Heart left ventricle (tissue), 13 donors: ENCODE measurements around the gene GARIN1A.

Experiments
- CTCF ChIP-seq, 12 donors: fragments of 200-600 bp; sonication (generic) in 4 of 12; IDR thresholded peaks; one replicate each; pipeline versions ENCODE4 v1.5.0 to v1.8.0; 2018 to 2022; ENCODE audit warnings: antibody characterized with exemption in 12 of 12, mild to moderate bottlenecking in 5 of 12
- POLR2A ChIP-seq, 2 donors: fragments of 450-650 bp; IDR thresholded peaks; one replicate each; pipeline ENCODE4 v1.6.1; 2017; ENCODE audit warnings: antibody characterized with exemption in 2 of 2, mild to moderate bottlenecking in 2 of 2, moderate library complexity in 2 of 2
- donor health status: ischemic (EF 13 %, LVEDD 7.1; RV severe dilation, severe dysfunction).
- donor health status: DM: no; HTN: yes; CAD: no.
- donor health status: DM: no; HTN: no; CAD: no.
- donor health status: ischemic (EF 25% LVEDD 6.9; RV normal size, moderate dysfunction).
- donor health status: ischemic (EF 25% LVEDD 5.7; RV mildly dilated, moderate dysfunction).
- donor health status: ischemic (EF 35%, LVEDD 5.7; RV mildly dilated, moderate dysfunction).
- donor health status: nonischemic (EF 11% LVEDD 7.7; RV severe dilation, severe dysfunction).
- donor health status: DM: yes; HTN: yes; CAD: no.
- donor health status: PGD.
- donor health status: ischemic (EF 29% LVEDD 5.4; RV normal size, mild dysfunction).
- donor health status: nonischemic (EF 23%, LVEDD 6.1; RV moderate dilation, normal function).

GRCh38 chr7:128713794-128714193, 41.7 kb downstream of the GARIN1A start:
- no peak for TF ChIP-seq POLR2A (IDR thresholded peaks at IDR 0.05)
- no peak for TF ChIP-seq CTCF (IDR thresholded peaks at IDR 0.05)
